NCI-H2227 (cell line): ENCODE measurements around the gene C11orf91.
"Not testable (repeated sequence)": the region's sequence is repeated elsewhere in the genome, so short reads cannot be mapped to it uniquely, and the experiment has no call there.

ENCODE experiments used
- DNase-seq: peaks from one replicate; lab custom pipeline; 2025; ENCODE audit not compliant: unreplicated experiment; lab: John Stamatoyannopoulos, UW

Gene C11orf91

GRCh38 chr11:33696931-33697638 is 3.5 kb downstream of the C11orf91 start:
- no peak for DNase-seq

- DNase-seq: no peak
Measured at GRCh38 chr11:33696411-33696810, 4.2 kb downstream of the C11orf91 start.

GRCh38 chr11:33695051-33695566 is 5.5 kb downstream of the C11orf91 start:
- DNase-seq: no peak

GRCh38 chr11:33694346-33695050 is 6.1 kb downstream of the C11orf91 start:
- DNase-seq: no peak

- no peak for DNase-seq
Measured at GRCh38 chr11:33692541-33692940, 8.1 kb downstream of the C11orf91 start.

GRCh38 chr11:33692013-33692504 is 8.6 kb downstream of the C11orf91 start:
- no peak for DNase-seq

- no peak for DNase-seq
Measured at GRCh38 chr11:33691066-33691864, 9.4 kb downstream of the C11orf91 start.

GRCh38 chr11:33690290-33691065 is 10.1 kb downstream of the C11orf91 start:
- no peak for DNase-seq

GRCh38 chr11:33689501-33689900 is 11.1 kb downstream of the C11orf91 start:
- no peak for DNase-seq

GRCh38 chr11:33689085-33689484 is 11.5 kb downstream of the C11orf91 start:
- DNase-seq: no peak

- DNase-seq: peak; percentile 79
Measured at GRCh38 chr11:33687733-33688479, 12.7 kb downstream of the C11orf91 start.

GRCh38 chr11:33685082-33685481 is 15.5 kb downstream of the C11orf91 start:
- DNase-seq: no peak

- no peak for DNase-seq
Measured at GRCh38 chr11:33684003-33684706, 16.5 kb downstream of the C11orf91 start.

GRCh38 chr11:33682446-33682845 is 18.2 kb downstream of the C11orf91 start:
- no peak for DNase-seq

- no peak for DNase-seq
Measured at GRCh38 chr11:33682019-33682418, 18.6 kb downstream of the C11orf91 start.

GRCh38 chr11:33678616-33679015 is 22.0 kb downstream of the C11orf91 start:
- DNase-seq: not testable (repeated sequence)

GRCh38 chr11:33674035-33674814 is 26.4 kb downstream of the C11orf91 start:
- no peak for DNase-seq

- no peak for DNase-seq
Measured at GRCh38 chr11:33672273-33672672, 28.4 kb downstream of the C11orf91 start.
